ENCODE data around the gene SIK2.

The SIK2 gene

DNA sequence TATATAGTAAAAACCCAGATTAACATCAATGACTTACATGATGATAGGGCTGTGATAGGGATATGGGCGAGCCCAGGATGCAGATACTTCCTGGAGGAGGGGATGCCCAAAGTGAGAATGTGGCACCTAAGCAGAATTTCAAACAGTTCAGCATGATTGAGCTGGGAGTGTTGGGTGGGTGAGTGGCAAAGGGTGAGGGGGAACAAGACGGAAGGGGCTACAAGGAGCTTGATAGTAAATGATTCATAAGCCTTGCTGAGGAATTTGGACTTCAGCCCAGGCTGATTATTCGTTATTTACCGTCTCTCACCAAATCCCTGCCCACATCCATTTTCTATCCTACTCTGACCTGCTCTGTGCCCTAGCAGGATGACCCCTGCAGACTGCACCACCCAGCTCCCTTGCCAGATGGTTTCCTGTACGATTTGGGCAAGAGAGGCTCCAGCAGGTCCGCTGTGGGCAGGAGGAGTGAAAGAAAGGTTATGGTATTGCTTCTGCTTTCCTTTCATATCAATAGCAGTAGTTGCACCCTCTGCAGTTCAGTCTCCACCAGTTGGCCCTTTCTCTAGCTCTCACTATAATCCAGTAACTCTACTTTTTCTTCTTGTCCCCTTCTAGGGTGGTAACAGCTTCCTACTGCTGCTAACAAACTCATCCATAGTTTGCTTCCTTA lies 30.3 kb upstream of the SIK2 start:
- peak; percentile 36 for DNase-seq (ENCODE audit: low read depth)
- TF ChIP-seq, protein P1, sequence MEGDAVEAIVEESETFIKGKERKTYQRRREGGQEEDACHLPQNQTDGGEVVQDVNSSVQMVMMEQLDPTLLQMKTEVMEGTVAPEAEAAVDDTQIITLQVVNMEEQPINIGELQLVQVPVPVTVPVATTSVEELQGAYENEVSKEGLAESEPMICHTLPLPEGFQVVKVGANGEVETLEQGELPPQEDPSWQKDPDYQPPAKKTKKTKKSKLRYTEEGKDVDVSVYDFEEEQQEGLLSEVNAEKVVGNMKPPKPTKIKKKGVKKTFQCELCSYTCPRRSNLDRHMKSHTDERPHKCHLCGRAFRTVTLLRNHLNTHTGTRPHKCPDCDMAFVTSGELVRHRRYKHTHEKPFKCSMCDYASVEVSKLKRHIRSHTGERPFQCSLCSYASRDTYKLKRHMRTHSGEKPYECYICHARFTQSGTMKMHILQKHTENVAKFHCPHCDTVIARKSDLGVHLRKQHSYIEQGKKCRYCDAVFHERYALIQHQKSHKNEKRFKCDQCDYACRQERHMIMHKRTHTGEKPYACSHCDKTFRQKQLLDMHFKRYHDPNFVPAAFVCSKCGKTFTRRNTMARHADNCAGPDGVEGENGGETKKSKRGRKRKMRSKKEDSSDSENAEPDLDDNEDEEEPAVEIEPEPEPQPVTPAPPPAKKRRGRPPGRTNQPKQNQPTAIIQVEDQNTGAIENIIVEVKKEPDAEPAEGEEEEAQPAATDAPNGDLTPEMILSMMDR (conservative IDR thresholded peaks at IDR 0.05; ENCODE audit: low read depth, low read length), result no peak
- no peak overlapping the region for H3K4me3 ChIP-seq (ENCODE audit: low read depth, low read length)

DNA sequence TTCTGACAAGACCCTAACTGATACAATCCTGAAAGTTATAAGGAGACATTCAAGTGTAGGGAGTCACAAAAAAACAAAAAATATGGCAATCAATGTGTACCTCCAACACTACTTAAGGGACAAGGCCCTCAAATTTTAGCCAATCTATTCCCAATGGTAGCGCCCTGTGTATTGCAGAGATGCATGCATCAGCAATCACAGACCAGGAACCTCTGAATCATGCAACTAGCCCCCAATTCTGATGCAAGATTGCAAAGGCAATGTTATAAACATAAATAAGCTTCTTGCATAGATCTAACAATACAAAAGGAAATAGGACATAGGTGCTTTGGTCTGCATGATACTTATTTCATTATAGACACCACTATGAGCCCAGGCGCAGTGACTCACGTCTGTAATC lies 29.7 kb upstream of the SIK2 start:
- no peak for DNase-seq (ENCODE audit: low read depth)
- TF ChIP-seq, protein P1 (conservative IDR thresholded peaks at IDR 0.05; ENCODE audit: low read depth, low read length), result no peak
- H3K4me3 ChIP-seq (ENCODE audit: low read depth, low read length), result no peak overlapping the region

DNA sequence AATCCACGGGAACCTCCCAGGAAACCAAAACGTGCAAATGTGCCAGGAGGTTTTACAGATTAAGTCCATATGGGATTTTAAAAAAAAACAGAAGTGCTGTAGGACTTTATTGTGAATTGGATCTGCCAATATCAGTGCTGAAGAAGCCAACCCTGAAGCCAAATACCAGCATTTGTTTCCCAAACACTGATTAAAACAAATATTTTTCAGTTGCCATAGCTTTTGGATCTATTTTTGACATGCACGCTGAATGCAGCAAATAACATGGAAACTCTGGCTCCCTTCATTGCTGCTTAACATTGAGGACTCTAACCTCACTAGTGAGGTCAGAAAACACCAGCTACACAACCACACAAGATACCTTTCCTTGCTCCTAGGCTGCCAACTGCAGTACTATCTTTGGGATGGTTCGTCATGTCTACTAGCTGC lies 28.4 kb upstream of the SIK2 start:
- H3K4me3 ChIP-seq (ENCODE audit: low read depth, low read length), result no peak overlapping the region
- TF ChIP-seq, protein P1 (conservative IDR thresholded peaks at IDR 0.05; ENCODE audit: low read depth, low read length), result no peak
- peak; percentile 70 for DNase-seq (ENCODE audit: low read depth)

DNA sequence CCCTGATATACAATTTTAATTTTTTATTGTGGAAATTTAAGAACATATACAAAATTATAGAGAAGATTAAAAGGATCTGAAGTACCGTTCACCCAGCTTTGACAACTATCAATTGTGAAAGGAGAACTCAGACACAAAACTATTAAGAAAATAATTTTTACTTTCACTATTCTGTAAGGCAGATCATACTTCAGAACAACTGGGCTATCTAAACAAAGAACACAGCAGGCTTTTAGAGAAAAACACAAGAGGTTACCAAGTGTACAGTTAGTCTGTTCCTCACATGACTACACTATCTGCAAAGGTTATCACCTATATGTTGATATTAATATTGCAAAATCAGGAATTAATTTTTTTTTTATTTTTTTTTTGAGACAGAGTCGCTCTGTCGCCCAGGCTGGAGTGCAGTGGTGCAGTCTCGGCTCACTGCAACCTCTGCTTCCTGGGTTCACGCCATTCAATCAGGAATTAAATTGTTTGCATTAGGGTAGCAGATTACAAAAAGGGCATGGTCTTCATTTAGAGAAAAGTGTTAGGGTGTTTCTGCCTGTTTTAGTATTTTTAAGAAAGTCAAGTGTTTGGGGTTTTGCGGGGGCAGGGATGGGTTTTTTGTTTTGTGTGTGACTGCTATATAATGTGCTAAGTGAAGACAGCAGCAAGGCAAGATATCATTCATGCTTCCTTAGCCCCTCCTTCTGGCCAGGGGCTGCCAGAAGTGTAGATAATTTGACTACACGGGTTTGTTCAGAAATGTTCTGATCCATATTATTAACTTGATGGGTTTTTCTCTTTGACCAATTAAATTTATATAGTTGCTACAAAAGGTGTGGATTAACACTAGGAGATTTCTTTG lies 27.6 kb upstream of the SIK2 start:
- H3K4me3 ChIP-seq (ENCODE audit: low read depth, low read length), result peak overlapping the region; percentile 20
- TF ChIP-seq, protein P1 (conservative IDR thresholded peaks at IDR 0.05; ENCODE audit: low read depth, low read length), result peak; percentile 37
- DNase-seq (ENCODE audit: low read depth), result peak; percentile 72

DNA sequence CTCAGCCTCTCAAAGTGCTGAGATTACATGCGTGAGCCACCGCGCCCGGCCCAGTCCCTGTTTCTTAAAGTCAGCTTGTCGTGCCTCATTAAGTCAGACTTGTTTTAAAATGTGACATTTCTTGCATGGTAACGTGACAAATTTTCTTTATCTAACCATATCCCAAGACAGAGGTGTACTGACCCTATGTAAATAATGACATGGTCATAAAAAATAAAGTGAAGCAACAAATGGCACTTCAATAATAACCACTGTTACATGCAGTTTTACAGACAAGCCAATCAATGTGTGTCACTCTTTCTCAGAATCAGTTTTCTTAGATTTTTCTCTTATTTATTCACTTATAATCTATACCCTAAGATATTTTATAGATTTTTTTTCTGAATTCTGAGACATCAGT lies 26.5 kb upstream of the SIK2 start:
- no peak overlapping the region for H3K4me3 ChIP-seq (ENCODE audit: low read depth, low read length)
- DNase-seq (ENCODE audit: low read depth), result no peak
- TF ChIP-seq, protein P1 (conservative IDR thresholded peaks at IDR 0.05; ENCODE audit: low read depth, low read length), result no peak

DNA sequence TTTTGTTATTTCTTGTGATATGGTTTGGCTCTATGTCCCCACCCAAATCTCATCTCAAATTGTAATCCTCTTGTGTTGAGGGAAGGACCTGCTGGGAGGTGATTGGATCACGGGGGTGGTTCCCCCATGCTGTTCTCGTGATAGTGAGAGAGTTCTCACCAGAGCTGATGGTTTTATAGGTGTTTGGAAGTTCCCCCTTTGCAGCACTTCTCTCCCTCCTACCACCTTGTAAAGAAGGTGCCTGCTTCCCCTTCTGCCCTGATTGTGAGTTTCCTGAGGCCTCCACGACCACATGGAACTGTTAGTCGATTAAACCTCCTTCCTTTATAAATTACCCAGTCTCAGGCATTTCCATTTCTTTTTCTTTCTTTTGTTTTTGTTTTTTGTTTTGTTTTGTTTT lies 24.4 kb upstream of the SIK2 start:
- H3K4me3 ChIP-seq (ENCODE audit: low read depth, low read length), result no peak overlapping the region
- TF ChIP-seq, protein P1 (conservative IDR thresholded peaks at IDR 0.05; ENCODE audit: low read depth, low read length), result no peak
- DNase-seq (ENCODE audit: low read depth), result no peak

Data from choroid plexus epithelial cell (primary cell).